NB4 (cell line): ENCODE data around the gene SORBS1.

Source experiments
- CTCF ChIP-seq: IDR thresholded peaks from one replicate; pipeline ENCODE4 v1.5.1; 2012; ENCODE audit warnings: low read depth, low read length
- MAX ChIP-seq: IDR thresholded peaks from 2 replicates; pipeline ENCODE4 v1.6.1; 2011; ENCODE audit warnings: low read depth, low read length
- MYC ChIP-seq: IDR thresholded peaks from 2 replicates; pipeline ENCODE4 v1.6.1; 2011; ENCODE audit warnings: low read depth, low read length
- POLR2A ChIP-seq: IDR thresholded peaks from 2 replicates; pipeline ENCODE4 v1.6.1; 2011; ENCODE audit warnings: mild to moderate bottlenecking; ENCODE audit not compliant: insufficient read length; ENCODE audit errors: extremely low read depth

GRCh38 chr10:95289003-95289920 is 271.9 kb downstream of the SORBS1 start:
- TF ChIP-seq CTCF (no peak), MAX (no peak), POLR2A (no peak), MYC (no peak)
